ENCODE measurements around the gene LRSAM1.

LRSAM1 gene

DNA sequence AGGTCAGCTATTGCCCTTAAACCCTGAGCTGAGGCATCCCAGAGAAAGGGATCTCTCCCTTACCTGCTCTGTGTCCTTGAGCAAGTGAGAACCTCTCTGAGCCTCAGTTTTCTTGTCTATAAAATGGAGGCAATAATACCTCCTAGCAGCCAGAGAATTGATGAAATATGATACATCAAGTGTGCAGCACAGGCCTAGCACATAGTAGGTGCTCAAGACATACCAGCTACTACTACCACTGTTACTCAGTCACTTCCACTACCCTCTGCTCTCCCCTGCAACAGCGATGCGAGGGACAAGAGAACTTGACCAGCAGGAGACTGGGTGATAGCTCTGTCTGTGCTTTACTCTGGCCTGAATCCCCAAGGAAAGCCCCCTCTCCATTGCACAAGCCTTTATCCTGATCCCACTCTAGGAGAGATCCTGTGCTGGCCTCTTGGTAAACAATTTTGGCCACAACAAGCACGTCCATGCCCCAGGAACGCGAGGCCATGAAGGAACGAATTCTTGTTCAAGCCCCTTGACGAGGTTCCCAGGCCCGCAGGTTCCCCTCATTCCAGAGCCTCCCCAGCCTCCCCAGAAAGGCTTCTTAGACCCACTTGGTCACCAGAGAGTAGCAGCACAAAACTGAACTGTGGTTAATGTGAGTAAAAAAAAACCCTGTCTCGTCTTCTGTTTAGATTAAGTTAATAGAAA, 39.4 kb downstream of the LRSAM1 start:
- no CpG with 5 or more reads among the region's 9 CpGs for WGBS (ENCODE audit: extremely low coverage, insufficient coverage, insufficient read length)
- H3K4me2 ChIP-seq (ENCODE audit: low read length), result no peak overlapping the region
- H3K4me1 ChIP-seq (ENCODE audit: control insufficient read depth in 1 of 2, insufficient read depth in 2 of 2, low read length in 2 of 2), result no peaks in the 10 kb centered on the region

DNA sequence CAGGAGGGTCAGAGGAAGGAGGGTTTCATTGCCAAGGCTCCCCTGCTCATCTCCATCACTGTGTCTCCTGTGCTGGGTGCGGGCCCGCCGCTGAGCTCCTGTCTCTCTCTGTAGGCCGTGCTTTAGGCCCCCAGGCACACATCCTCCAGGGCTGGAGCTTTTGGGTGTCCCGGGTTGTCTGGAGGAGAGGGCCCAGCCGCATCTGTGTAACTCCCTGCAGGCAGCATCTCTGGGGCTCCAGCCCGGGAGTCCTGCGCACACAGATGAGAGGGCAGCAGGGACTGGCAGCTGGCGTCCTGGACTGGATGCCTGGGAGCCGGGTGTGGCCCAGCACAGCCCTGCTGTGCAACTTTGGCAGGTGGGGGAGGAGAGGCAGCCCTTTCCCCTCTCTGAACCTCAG, 40.2 kb downstream of the LRSAM1 start:
- H2BK120ac ChIP-seq (ENCODE audit: insufficient read depth, low read length, poor library complexity), result no peak overlapping the region
- no peak overlapping the region for H2BK5ac ChIP-seq (ENCODE audit: low read depth, low read length, poor library complexity)
- no peak overlapping the region for H3K4me3 ChIP-seq (ENCODE audit: low read depth, low read length)
- no peak overlapping the region for H4K12ac ChIP-seq (ENCODE audit: low read depth, low read length)
- no peak for DNase-seq
- no peaks in the 10 kb centered on the region for H3K9me3 ChIP-seq (ENCODE audit: insufficient read depth, low read depth, low read length)
- H3K23ac ChIP-seq (ENCODE audit: low read length), result no peak overlapping the region
- H2AK5ac ChIP-seq (ENCODE audit: low read length), result no peak overlapping the region
- H4K91ac ChIP-seq (ENCODE audit: low read depth, low read length), result no peak overlapping the region
- H3K4ac ChIP-seq (ENCODE audit: low read depth, low read length), result no peak overlapping the region
- no peak overlapping the region for H2BK12ac ChIP-seq (ENCODE audit: low read length)
- no peak overlapping the region for H3K27ac ChIP-seq (ENCODE audit: low read depth, low read length)
- no peak overlapping the region for H3K14ac ChIP-seq (ENCODE audit: low read length)
- H3K18ac ChIP-seq (ENCODE audit: low read length), result no peak overlapping the region
- no peaks in the 10 kb centered on the region for H3K79me1 ChIP-seq (ENCODE audit: low read length)
- H3K79me2 ChIP-seq (ENCODE audit: control insufficient read depth, insufficient read depth, low read length, poor library complexity), result no peaks in the 10 kb centered on the region
- H3K4me2 ChIP-seq (ENCODE audit: low read length), result no peak overlapping the region
- no peak overlapping the region for H3K9ac ChIP-seq (ENCODE audit: low read length)
- no peaks in the 10 kb centered on the region for H3K27me3 ChIP-seq (ENCODE audit: insufficient read depth, low read length)
- no peak overlapping the region for H2AFZ ChIP-seq (ENCODE audit: insufficient read depth, low read length, poor library complexity)
- no CpG with 5 or more reads among the region's 10 CpGs for WGBS (ENCODE audit: extremely low coverage, insufficient coverage, insufficient read length)
- H3K36me3 ChIP-seq (ENCODE audit: control insufficient read depth in 1 of 2, insufficient read depth in 2 of 2, low read length in 2 of 2), result peaks cover 32 to 38% of the 10 kb centered on the region in 2 experiments
- peaks cover 0 to 6% of the 10 kb centered on the region in 2 experiments for H3K4me1 ChIP-seq (ENCODE audit: control insufficient read depth in 1 of 2, insufficient read depth in 2 of 2, low read length in 2 of 2)
- H4K8ac ChIP-seq (ENCODE audit: low read depth, low read length), result no peak overlapping the region

More for the DNA sequence above, 39.4 kb downstream of the LRSAM1 start:
- Histone ChIP-seq H3K4me3 (ENCODE audit: low read depth, low read length) (no peak overlapping the region), H3K23ac (ENCODE audit: low read length) (no peak overlapping the region), H2BK12ac (ENCODE audit: low read length) (no peak overlapping the region), H4K91ac (ENCODE audit: low read depth, low read length) (no peak overlapping the region), H3K4ac (ENCODE audit: low read depth, low read length) (no peak overlapping the region), H3K9ac (ENCODE audit: low read length) (no peak overlapping the region), H4K12ac (ENCODE audit: low read depth, low read length) (no peak overlapping the region), H3K79me1 (ENCODE audit: low read length) (no peaks in the 10 kb centered on the region), H3K27me3 (ENCODE audit: insufficient read depth, low read length) (no peaks in the 10 kb centered on the region), H3K9me3 (ENCODE audit: insufficient read depth, low read depth, low read length) (no peaks in the 10 kb centered on the region), H2AFZ (ENCODE audit: insufficient read depth, low read length, poor library complexity) (no peak overlapping the region), H3K79me2 (ENCODE audit: control insufficient read depth, insufficient read depth, low read length, poor library complexity) (no peaks in the 10 kb centered on the region), H3K36me3 (ENCODE audit: control insufficient read depth in 1 of 2, insufficient read depth in 2 of 2, low read length in 2 of 2) (peaks cover 37% of the 10 kb centered on the region in 2 experiments), H3K18ac (ENCODE audit: low read length) (no peak overlapping the region), H3K14ac (ENCODE audit: low read length) (no peak overlapping the region), H4K8ac (ENCODE audit: low read depth, low read length) (no peak overlapping the region), H2BK120ac (ENCODE audit: insufficient read depth, low read length, poor library complexity) (no peak overlapping the region), H2BK5ac (ENCODE audit: low read depth, low read length, poor library complexity) (no peak overlapping the region), H2AK5ac (ENCODE audit: low read length) (no peak overlapping the region), H3K27ac (ENCODE audit: low read depth, low read length) (no peak overlapping the region)
- DNase-seq, result no peak

DNA sequence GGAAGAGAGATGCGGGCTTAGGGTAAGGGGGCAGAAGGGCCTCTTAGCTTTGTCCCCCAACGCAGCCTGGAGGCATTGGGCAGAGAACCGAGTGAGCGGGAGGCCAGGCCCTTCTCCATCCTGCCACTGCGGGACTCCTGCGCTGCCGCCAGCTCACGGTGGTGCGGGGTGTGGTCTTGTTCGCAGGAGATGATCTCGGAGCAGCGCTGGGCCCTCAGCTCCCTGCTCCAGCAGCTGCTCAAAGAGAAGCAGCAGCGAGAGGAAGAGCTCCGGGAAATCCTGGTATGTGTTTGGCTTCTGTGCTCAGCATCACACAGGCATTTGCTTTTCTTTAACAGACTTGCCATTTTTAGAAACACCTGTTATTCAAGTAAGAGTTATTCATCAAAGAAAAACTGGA, 41.3 kb downstream of the LRSAM1 start:
- Histone ChIP-seq H3K4me3 (ENCODE audit: low read depth, low read length) (peak overlapping the region; percentile 42), H4K91ac (ENCODE audit: low read depth, low read length) (no peak overlapping the region)
- WGBS (ENCODE audit: extremely low coverage, insufficient coverage, insufficient read length), result no CpG with 5 or more reads among the region's 14 CpGs

DNA sequence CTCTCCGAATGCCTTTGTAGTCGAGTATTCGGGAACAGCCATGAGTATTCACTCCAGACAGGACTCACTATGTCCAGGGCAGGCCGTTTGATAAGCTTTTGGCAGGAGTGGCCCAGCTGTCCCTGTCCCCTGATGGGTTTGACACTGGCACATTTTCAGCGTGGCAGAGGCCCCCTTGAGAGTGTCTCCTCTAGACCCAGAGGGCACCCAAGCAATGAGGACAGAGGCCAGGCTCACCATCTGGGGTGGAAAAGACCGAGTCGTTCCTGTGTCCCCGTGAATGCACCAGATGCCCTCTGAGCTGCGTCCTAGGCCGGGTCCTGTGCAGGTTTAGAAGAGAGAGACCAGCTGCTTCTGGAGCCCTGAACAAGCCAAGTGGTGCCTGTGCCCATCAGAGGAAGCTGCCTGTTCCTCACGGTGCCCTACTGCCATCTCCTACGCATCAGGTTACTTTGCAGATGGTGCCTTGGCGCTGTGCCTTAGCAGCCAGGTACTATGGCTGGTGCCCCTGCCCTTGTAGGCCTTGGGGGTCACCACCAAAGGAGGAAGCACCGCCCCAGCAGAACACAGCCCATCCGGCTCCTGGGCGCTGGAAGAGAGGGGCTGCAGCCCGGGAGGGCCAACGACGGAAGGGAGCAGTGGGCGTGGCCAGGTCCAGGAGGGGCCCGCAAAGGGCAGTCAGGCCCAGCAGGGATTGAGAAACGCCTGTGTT, 42.4 kb downstream of the LRSAM1 start:
- H3K4me3 ChIP-seq (ENCODE audit: low read depth, low read length), result no peak overlapping the region
- H3K4me1 ChIP-seq (ENCODE audit: control insufficient read depth in 1 of 2, insufficient read depth in 2 of 2, low read length in 2 of 2), result peaks cover 0 to 10% of the 10 kb centered on the region in 2 experiments
- H3K23ac ChIP-seq (ENCODE audit: low read length), result no peak overlapping the region
- no peak overlapping the region for H4K8ac ChIP-seq (ENCODE audit: low read depth, low read length)
- H4K91ac ChIP-seq (ENCODE audit: low read depth, low read length), result no peak overlapping the region
- no CpG with 5 or more reads among the region's 22 CpGs for WGBS (ENCODE audit: extremely low coverage, insufficient coverage, insufficient read length)
- no peak overlapping the region for H2AFZ ChIP-seq (ENCODE audit: insufficient read depth, low read length, poor library complexity)
- no peaks in the 10 kb centered on the region for H3K27me3 ChIP-seq (ENCODE audit: insufficient read depth, low read length)
- H3K4me2 ChIP-seq (ENCODE audit: low read length), result no peak overlapping the region
- no peak overlapping the region for H2AK5ac ChIP-seq (ENCODE audit: low read length)
- no peak overlapping the region for H3K27ac ChIP-seq (ENCODE audit: low read depth, low read length)
- H3K36me3 ChIP-seq (ENCODE audit: control insufficient read depth in 1 of 2, insufficient read depth in 2 of 2, low read length in 2 of 2), result peaks cover 47 to 52% of the 10 kb centered on the region in 2 experiments
- H3K4ac ChIP-seq (ENCODE audit: low read depth, low read length), result no peak overlapping the region
- H2BK5ac ChIP-seq (ENCODE audit: low read depth, low read length, poor library complexity), result no peak overlapping the region
- no peak overlapping the region for H2BK120ac ChIP-seq (ENCODE audit: insufficient read depth, low read length, poor library complexity)
- H3K9me3 ChIP-seq (ENCODE audit: insufficient read depth, low read depth, low read length), result no peaks in the 10 kb centered on the region
- no peak overlapping the region for H4K12ac ChIP-seq (ENCODE audit: low read depth, low read length)
- no peaks in the 10 kb centered on the region for H3K79me2 ChIP-seq (ENCODE audit: control insufficient read depth, insufficient read depth, low read length, poor library complexity)
- DNase-seq, result no peak
- no peak overlapping the region for H2BK12ac ChIP-seq (ENCODE audit: low read length)
- no peak overlapping the region for H3K18ac ChIP-seq (ENCODE audit: low read length)
- H3K14ac ChIP-seq (ENCODE audit: low read length), result no peak overlapping the region
- H3K9ac ChIP-seq (ENCODE audit: low read length), result no peak overlapping the region
- no peaks in the 10 kb centered on the region for H3K79me1 ChIP-seq (ENCODE audit: low read length)

More for the DNA sequence above, 41.3 kb downstream of the LRSAM1 start:
- no peak for DNase-seq
- H3K4ac ChIP-seq (ENCODE audit: low read depth, low read length), result no peak overlapping the region
- no peak overlapping the region for H4K8ac ChIP-seq (ENCODE audit: low read depth, low read length)
- no peak overlapping the region for H3K14ac ChIP-seq (ENCODE audit: low read length)
- peaks cover 43 to 47% of the 10 kb centered on the region in 2 experiments for H3K36me3 ChIP-seq (ENCODE audit: control insufficient read depth in 1 of 2, insufficient read depth in 2 of 2, low read length in 2 of 2)
- no peak overlapping the region for H4K12ac ChIP-seq (ENCODE audit: low read depth, low read length)
- no peaks in the 10 kb centered on the region for H3K79me2 ChIP-seq (ENCODE audit: control insufficient read depth, insufficient read depth, low read length, poor library complexity)
- no peak overlapping the region for H2BK120ac ChIP-seq (ENCODE audit: insufficient read depth, low read length, poor library complexity)
- peaks cover 0 to 10% of the 10 kb centered on the region in 2 experiments for H3K4me1 ChIP-seq (ENCODE audit: control insufficient read depth in 1 of 2, insufficient read depth in 2 of 2, low read length in 2 of 2)
- H3K79me1 ChIP-seq (ENCODE audit: low read length), result no peaks in the 10 kb centered on the region
- H3K9ac ChIP-seq (ENCODE audit: low read length), result no peak overlapping the region
- no peak overlapping the region for H2BK12ac ChIP-seq (ENCODE audit: low read length)
- no peak overlapping the region for H2BK5ac ChIP-seq (ENCODE audit: low read depth, low read length, poor library complexity)
- H3K9me3 ChIP-seq (ENCODE audit: insufficient read depth, low read depth, low read length), result no peaks in the 10 kb centered on the region
- no peak overlapping the region for H3K27ac ChIP-seq (ENCODE audit: low read depth, low read length)
- H3K27me3 ChIP-seq (ENCODE audit: insufficient read depth, low read length), result no peaks in the 10 kb centered on the region
- H3K18ac ChIP-seq (ENCODE audit: low read length), result no peak overlapping the region
- no peak overlapping the region for H3K23ac ChIP-seq (ENCODE audit: low read length)
- no peak overlapping the region for H3K4me2 ChIP-seq (ENCODE audit: low read length)
- H2AFZ ChIP-seq (ENCODE audit: insufficient read depth, low read length, poor library complexity), result no peak overlapping the region
- no peak overlapping the region for H2AK5ac ChIP-seq (ENCODE audit: low read length)
